Activated CD4-positive, alpha-beta memory T cell treated with anti-CD3 and anti-CD28 coated beads for 36 hours (primary cell): ENCODE data around the gene IZUMO1. TPM values are rescaled to one million over a fixed set of nuclear protein-coding genes. Genes with fewer than 3 reads are reported as not detected.
"Not testable (repeated sequence)": the region's sequence is repeated elsewhere in the genome, so short reads cannot be mapped to it uniquely, and the experiment has no call there.

Experiments used
- CTCF ChIA-PET: fragments of 350-600 bp; sonication (Branson Sonifier 250); formaldehyde crosslinking; loops from one replicate; lab custom pipeline; 2021; ENCODE audit warnings: antibody characterized with exemption, inconsistent platforms; lab: Charles Lee
- POLR2A ChIA-PET: fragments of 350-600 bp; sonication (Branson Sonifier 250); formaldehyde crosslinking; loops from one replicate; lab custom pipeline; 2021; ENCODE audit warnings: antibody characterized with exemption; lab: Charles Lee
- DNase-seq: peaks from one replicate; pipeline ENCODE4 v3.0.0-alpha.2; 2020
- H3K27ac Mint-ChIP-seq: one replicate; pipeline ENCODE4 v1.8.0; 2021; ENCODE audit warnings: mixed read lengths
- H3K27me3 Mint-ChIP-seq: one replicate; pipeline ENCODE4 v1.8.0; 2021; ENCODE audit warnings: mixed read lengths
- H3K36me3 Mint-ChIP-seq: one replicate; pipeline ENCODE4 v1.8.0; 2021; ENCODE audit warnings: mixed read lengths
- H3K4me1 Mint-ChIP-seq: one replicate; pipeline ENCODE4 v1.8.0; 2021; ENCODE audit warnings: low read depth, mixed read lengths
- H3K4me3 Mint-ChIP-seq: one replicate; pipeline ENCODE4 v1.8.0; 2021; ENCODE audit warnings: mild to moderate bottlenecking, mixed read lengths
- H3K9me3 Mint-ChIP-seq: one replicate; pipeline ENCODE4 v1.8.0; 2021; ENCODE audit warnings: mixed read lengths
- intact Hi-C: fragments of 100-400 bp; cut with micrococcal nuclease; formaldehyde crosslinking; loops from one replicate; pipeline ENCODE4 v1.15.1; 2023
- total RNA-seq, 2 experiments: library from RNA; stranded (reverse); gene quantifications; one replicate each; pipeline ENCODE4 v1.2.3, GENCODE V29; 2021

Gene IZUMO1
- total RNA-seq, 2 experiments from 2014 or later, result not detected

DNA sequence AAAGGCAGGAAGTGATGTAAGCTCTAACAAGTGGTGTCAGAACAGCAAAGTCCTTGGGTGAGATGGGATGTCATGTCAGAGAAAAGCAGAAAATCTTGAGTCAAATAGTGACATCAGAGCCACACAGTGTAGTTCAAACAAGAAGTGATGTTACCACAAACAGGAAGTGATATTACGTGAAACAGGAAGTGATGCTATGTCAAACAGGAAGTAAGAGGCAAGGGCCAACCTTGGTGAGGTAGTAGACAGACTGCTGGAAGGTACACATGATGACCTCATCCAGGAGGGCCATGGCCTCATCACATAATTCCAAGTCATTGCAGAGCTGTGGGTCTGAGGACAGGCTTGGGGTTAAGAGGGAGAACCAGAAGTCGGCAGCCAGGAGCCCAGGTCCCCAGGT is 20.2 kb downstream of the IZUMO1 start:
- Mint-ChIP-seq H3K4me3 (peak overlapping the region; percentile 13), H3K27ac (peak overlapping the region; percentile 78), H3K9me3 (peaks cover 11% of the 10 kb centered on the region), H3K4me1 (peaks cover 17% of the 10 kb centered on the region), H3K36me3 (peaks cover 14% of the 10 kb centered on the region), H3K27me3 (no peaks in the 10 kb centered on the region)
- ChIA-PET POLR2A (interaction anchor here (0.8 kb wide), 1 partner anchor 18 kb away, joined by 3 read pairs; no protein-coding TSS in a partner anchor), CTCF (interaction anchor here (4.0 kb wide), 1 partner anchor 12 kb away, joined by 23 read pairs; the partner anchor contains the start of gene RASIP1)
- intact Hi-C loops, result no loop called here
- peak; percentile 34 for DNase-seq

DNA sequence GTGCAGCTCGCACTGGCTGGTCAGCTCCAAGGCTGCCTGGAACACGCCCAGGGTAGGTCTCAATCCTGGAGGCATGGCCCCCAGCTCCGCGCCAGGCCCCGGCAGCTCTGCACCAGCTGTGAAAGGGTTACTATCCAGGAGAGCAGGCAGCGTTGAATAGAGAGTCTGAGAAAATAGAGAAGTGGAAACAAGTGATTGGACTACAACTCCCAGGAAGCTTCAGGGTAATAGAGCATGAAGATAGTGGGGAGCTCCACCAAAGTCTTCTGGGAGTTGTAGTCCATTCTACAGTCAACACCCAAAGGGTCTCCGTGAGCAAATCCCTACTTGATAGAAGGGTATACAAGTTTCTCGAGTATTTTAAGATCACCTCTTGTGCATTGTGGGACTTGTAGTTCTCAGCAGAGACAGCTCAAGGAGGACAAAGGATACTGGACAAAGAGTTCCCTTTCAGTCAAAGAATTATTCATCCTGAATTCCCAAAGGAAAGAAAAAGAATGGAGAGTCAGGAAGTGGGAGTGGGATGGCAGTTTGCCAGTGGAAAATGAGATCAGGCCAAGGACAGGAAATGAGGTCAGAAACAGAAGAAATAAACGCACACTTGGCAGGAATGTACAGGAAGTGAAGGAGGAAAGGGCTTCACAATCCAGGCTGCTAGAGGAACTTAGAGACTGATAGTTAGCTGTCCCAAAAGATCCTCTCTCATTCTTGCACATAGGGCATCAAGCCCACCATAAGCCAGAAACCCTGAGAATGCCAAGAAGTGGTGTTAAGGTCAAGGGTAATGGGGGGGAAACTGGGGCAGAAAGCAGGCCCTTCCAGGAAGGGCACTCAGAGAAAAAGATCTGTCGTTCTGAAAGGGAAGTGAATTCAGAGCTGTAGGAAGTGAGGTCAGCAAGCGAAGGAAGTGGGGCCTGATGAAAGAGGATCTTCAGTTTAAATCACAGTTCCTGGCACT is 21.6 kb downstream of the IZUMO1 start:
- ChIA-PET POLR2A (interaction anchor here (0.5 to 1.1 kb wide), 4 partner anchors 9 to 134 kb away, joined by 3 to 5 read pairs (median 3); no protein-coding TSS in a partner anchor), CTCF (interaction anchor here (1.2 to 4.0 kb wide), 6 partner anchors 11 to 111 kb away, joined by 3 to 23 read pairs (median 4); partner anchors contain the start of genes CA11, HSD17B14 and RASIP1)
- Mint-ChIP-seq H3K27ac (peak overlapping the region; percentile 85), H3K9me3 (peaks cover 11% of the 10 kb centered on the region), H3K36me3 (peaks cover 14% of the 10 kb centered on the region), H3K4me3 (peak overlapping the region; percentile 7), H3K27me3 (no peaks in the 10 kb centered on the region), H3K4me1 (peaks cover 17% of the 10 kb centered on the region)
- intact Hi-C loops, result loop anchor here (1.0 kb wide), 1 partner anchor 11 kb away; no protein-coding TSS in a partner anchor
- DNase-seq, result no peak

DNA sequence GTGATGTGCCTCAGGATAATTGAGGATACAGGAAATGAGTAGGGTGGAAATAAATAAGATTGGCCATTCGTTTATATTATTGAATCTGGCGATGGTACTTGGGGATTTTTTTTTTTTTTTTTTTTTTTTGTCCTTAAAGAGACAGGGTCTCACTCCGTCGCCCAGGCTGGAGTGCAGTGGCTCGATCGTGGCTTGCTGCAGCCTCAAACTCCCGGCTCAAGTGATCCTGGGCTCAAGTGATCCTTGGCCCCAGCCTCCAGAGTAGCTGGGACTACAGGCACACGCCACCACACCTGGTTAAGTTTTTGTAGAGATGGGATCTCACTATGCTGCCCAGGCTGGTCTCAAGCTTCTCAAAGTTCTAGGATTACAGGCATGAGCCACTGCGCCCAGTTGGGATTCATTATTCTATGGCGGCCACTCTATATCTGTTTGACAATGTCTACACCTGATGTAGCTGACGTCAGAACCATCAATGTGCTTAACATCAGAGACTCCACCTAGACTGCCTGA is 24.5 kb downstream of the IZUMO1 start:
- POLR2A ChIA-PET, result no interaction called here
- DNase-seq, result no peak
- intact Hi-C loops, result no loop called here
- Mint-ChIP-seq H3K4me1 (peaks cover 17% of the 10 kb centered on the region), H3K36me3 (peaks cover 14% of the 10 kb centered on the region), H3K9me3 (peaks cover 11% of the 10 kb centered on the region), H3K27me3 (no peaks in the 10 kb centered on the region), H3K4me3 (no peak overlapping the region), H3K27ac (peak overlapping the region; percentile 5)
- CTCF ChIA-PET, result no interaction called here

DNA sequence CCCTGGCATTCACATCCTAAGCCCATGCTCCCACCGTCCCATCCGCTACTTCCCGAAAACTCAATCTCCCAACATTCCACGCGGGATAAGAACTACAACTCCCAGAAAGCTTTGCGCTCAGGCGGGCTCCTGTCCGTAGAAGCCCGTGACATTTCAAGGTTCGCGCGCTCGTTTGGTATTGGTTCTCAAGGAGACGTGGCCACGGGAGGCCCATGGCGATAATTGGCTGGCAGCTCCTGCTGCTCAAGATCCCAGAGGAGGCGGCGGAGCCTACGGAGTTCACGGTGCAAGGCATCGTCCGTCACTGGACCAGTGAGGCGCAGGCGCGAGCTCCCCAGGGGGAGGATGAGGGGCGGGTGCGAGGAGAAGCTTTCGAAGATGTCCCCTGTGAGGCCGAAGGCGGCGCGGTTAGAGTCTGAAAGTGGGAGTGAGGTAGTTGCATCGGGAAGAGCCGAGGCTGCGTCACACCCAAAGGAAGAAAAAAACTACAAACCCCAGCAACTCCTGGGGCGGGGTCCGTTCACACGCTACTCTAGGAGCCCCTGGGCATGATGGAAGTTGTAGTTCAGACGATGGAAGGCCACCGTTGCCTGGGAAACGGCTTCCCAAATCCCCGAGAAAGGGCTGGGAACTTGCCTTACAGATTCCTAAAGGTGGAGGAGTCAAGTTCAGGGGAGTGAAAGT is 26.0 kb downstream of the IZUMO1 start:
- Mint-ChIP-seq H3K36me3 (peaks cover 7% of the 10 kb centered on the region), H3K4me1 (peaks cover 10% of the 10 kb centered on the region), H3K4me3 (peak overlapping the region; percentile 89), H3K9me3 (peaks cover 6% of the 10 kb centered on the region), H3K27me3 (no peaks in the 10 kb centered on the region), H3K27ac (peak overlapping the region; percentile 97)
- CTCF ChIA-PET, result interaction anchor here (1.0 to 1.2 kb wide), 5 partner anchors 18 to 273 kb away, joined by 3 to 6 read pairs (median 4); partner anchors contain the start of genes CA11, GYS1 and RUVBL2
- POLR2A ChIA-PET, result interaction anchor here (0.9 to 1.0 kb wide), 2 partner anchors 12 to 75 kb away, joined by 3 to 5 read pairs; no protein-coding TSS in a partner anchor
- intact Hi-C loops, result loop anchor here (2.0 kb wide), 1 partner anchor 18 kb away; no protein-coding TSS in a partner anchor
- peak; percentile 97 for DNase-seq

DNA sequence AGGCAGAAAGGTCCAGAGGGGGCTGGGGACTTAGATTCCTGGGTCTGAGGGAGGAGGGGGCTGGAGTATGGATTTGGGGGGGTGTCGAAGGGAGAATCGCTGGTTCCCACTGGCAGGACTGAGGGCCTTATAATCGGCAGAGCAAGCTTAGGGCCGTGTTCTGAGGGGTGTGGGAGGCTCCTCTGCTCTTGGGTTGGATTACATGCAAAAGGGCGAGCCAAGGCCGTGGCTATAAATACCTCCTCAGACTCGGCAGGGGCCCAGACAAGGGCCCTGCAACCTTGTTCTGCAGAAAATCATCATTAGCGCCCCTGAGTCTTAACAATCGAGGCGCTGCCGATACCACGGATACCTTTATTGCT is 26.5 kb downstream of the IZUMO1 start:
- ChIA-PET CTCF (interaction anchor here (1.1 to 1.2 kb wide), 4 partner anchors 19 to 122 kb away, joined by 3 to 6 read pairs (median 4); partner anchors contain the start of gene CA11), POLR2A (interaction anchor here (0.9 to 1.0 kb wide), 2 partner anchors 12 to 75 kb away, joined by 3 to 5 read pairs; no protein-coding TSS in a partner anchor)
- intact Hi-C loops, result loop anchor here (2.0 kb wide), 1 partner anchor 19 kb away; no protein-coding TSS in a partner anchor
- Mint-ChIP-seq H3K36me3 (peaks cover 4% of the 10 kb centered on the region), H3K27me3 (no peaks in the 10 kb centered on the region), H3K9me3 (peaks cover 3% of the 10 kb centered on the region), H3K27ac (peak overlapping the region; percentile 97), H3K4me1 (peaks cover 6% of the 10 kb centered on the region), H3K4me3 (peak overlapping the region; percentile 89)
- DNase-seq, result no peak

DNA sequence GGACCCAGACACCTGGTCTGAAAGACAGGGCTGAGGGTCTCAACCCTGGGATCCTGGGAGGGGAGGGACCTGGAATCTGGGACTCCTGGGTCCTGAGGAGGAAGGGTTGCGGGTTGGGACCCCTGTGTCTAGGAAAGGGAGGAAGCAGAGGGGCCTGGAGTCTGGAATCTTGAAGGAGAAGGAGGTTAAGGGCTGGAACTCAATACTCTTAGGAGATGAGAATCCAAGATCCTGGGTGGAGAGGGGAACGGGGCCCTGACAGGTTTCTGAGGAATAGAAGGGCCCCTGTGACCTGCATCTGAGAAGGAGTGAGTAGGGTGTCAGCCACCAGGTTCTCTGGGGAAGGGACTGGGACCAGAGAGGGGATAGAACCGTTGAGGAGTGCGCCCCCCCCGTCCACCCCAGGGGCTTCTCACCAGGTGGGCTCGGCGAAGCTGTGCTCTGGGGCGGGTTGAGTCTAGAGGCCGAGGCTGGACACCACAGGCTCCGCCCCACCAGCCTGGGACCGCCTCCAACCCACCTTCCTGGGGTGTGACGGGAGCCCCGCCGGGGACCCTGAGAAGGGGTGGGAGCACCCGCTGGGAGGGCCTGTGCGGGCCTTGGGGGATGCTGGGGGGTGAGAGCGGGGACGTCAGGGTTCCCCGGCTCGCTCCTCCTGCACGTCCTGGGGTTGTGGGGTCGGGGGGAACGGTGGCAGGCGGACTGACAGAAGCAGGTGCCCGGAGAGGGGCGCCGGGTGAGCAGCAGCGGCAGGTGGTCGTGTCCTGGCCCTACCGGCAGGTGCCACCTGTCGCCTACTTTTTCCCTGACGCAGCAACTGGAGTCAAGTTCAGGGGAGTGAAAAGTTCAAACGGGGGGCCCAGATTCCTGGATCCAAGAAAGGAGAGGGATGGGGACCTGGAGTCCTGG is 27.2 kb downstream of the IZUMO1 start, which contains the start of gene MAMSTR:
Gene MAMSTR, minus strand, starts transcription at position 463 of the 909 bp plus-strand sequence. CDS start 694 bp downstream, outside the sequence.
- no peaks in the 10 kb centered on the region for H3K9me3 Mint-ChIP-seq
- ChIA-PET CTCF (no interaction called here), POLR2A (no interaction called here)

DNA sequence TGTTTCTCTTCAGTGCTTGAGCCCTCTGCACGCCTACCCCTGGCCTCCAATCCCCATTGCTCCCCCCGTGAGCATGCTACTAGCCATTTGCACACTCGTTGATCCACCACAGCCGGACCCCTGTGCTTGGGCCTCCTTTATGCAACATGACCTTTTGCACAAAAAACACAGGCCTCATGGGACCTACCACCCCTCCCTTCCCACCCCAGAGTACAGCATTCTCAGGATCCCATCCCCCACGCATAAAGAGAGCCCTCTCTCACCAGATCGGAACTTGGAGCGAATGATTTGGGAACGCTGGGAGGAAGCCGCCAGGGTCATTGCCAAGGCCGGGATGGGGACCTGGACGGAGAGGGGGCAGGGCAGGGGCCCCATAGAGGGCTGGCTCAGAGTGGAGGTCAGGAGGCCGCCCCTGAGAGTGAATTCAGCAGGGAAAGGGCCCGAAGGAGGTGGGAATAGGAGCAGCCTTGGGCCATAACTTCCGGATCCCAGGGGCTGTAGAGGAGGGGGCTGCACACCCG is 27.9 kb downstream of the IZUMO1 start:
- ChIA-PET CTCF (no interaction called here), POLR2A (no interaction called here)
- intact Hi-C loops, result no loop called here
- no peaks in the 10 kb centered on the region for H3K9me3 Mint-ChIP-seq
- no peak overlapping the region for H3K4me3 Mint-ChIP-seq
- peaks cover 3% of the 10 kb centered on the region for H3K4me1 Mint-ChIP-seq
- H3K27me3 Mint-ChIP-seq, result no peaks in the 10 kb centered on the region
- no peak for DNase-seq
- H3K36me3 Mint-ChIP-seq, result no peaks in the 10 kb centered on the region
- H3K27ac Mint-ChIP-seq, result no peak overlapping the region

More for the DNA sequence above, 27.2 kb downstream of the IZUMO1 start, which contains the start of gene MAMSTR:
- peaks cover 3% of the 10 kb centered on the region for H3K4me1 Mint-ChIP-seq
- peak within 1 kb of the TSS; percentile 89 for H3K4me3 Mint-ChIP-seq
- intact Hi-C loops, result loop anchor here (2.0 kb wide), 1 partner anchor 19 kb away; no protein-coding TSS in a partner anchor
- H3K36me3 Mint-ChIP-seq, result no peaks in the 10 kb centered on the region
- no peak for DNase-seq
- no peaks in the 10 kb centered on the region for H3K27me3 Mint-ChIP-seq
- H3K27ac Mint-ChIP-seq, result peak within 1 kb of the TSS; percentile 97

DNA sequence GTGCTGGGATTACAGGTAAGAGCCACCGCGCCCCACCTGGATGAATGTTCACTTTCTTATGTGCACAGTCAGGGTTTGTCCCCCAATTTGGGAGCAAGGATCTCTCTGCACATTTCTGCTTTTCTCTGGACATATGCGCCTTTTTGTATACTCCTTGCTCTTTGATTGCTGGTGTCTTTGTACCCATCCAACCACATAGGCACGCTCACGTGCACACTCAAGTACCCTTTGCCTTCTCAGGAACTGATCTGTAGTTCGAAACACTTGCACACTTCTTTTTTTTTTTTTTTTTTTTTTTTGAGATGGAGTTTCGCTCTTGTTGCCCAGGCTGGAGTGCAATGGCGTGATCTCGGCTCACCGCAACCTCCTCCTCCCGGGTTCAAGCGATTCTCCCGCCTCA is 28.6 kb downstream of the IZUMO1 start:
- DNase-seq, POLR2A ChIA-PET, H3K4me1 Mint-ChIP-seq, H3K4me3 Mint-ChIP-seq, H3K27me3 Mint-ChIP-seq, CTCF ChIA-PET, H3K9me3 Mint-ChIP-seq, intact Hi-C loops, H3K36me3 Mint-ChIP-seq, H3K27ac Mint-ChIP-seq: not testable (repeated sequence)

DNA sequence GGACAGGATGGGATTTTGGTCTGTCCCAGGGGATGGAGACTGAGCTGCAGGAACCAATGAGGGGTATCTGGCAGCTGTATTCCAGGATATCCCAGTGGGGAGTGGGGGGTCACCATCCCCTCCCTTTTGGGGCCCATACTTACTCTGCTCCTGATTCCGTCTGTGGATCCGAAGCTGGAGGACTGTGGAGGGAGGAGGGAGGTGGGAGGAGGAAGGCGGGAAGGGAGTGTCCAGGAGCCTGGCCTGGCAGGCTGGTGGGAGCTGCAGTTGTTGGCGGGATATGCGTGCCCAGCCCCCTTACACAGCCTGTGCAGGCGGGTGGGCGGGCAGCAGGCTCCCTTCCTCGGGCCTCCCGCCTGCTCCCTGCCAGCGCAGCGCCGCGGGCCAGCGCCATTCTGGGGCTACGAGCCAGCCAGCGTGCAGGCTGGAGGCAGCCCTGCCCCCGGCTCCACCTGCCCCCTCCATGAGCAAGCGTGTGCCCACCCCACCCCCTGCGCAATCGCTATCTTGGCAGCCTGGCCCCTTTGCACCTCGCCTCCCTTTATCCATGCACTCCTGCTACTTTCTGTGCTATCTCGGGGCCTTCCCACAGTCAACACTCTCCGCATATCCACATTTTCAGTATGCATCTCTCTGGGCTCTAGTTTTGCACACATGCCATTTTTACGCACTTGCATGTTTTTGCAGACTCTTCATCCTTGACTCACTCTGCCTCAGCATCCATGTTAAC is 30.0 kb downstream of the IZUMO1 start:
- POLR2A ChIA-PET, result no interaction called here
- H3K4me3 Mint-ChIP-seq, result no peak overlapping the region
- intact Hi-C loops, result no loop called here

DNA sequence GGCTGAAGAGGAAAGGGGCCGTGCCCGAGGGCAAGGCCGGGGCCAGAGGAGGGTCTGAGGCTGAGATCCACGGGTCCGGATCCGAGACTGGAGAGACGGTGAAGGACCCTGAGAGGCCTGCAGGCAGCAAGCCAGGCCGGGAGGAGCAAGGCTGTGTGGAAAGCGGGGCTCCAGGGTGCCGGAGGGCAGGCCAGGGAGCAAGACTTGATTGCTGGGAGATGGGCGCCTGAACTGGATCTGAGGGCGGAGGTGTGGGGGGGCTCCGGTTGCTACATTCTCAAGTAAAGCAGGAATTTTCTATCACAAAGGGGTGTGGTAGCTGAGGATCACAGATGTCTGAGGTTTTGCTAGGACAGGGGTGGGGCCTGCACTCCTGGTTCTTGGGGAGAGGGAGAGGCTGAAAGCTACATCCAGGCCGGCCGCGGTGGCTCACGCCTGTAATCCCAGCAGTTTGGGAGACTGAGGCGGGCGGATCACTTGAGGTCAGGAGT is 31.0 kb downstream of the IZUMO1 start:
- Mint-ChIP-seq H3K4me1 (peaks cover 11% of the 10 kb centered on the region), H3K36me3 (no peaks in the 10 kb centered on the region), H3K27ac (no peak overlapping the region), H3K4me3 (peak overlapping the region; percentile 79), H3K27me3 (no peaks in the 10 kb centered on the region), H3K9me3 (peaks cover 7% of the 10 kb centered on the region)
- intact Hi-C loops, result loop anchor here (2.0 kb wide), 1 partner anchor 69 kb away; the partner anchor contains the start of gene CA11
- ChIA-PET POLR2A (no interaction called here), CTCF (interaction anchor here (1.2 to 3.8 kb wide), 2 partner anchors 40 to 41 kb away, joined by 4 to 14 read pairs; no protein-coding TSS in a partner anchor)
- no peak for DNase-seq

More for the DNA sequence above, 30.0 kb downstream of the IZUMO1 start:
- Mint-ChIP-seq H3K36me3 (no peaks in the 10 kb centered on the region), H3K4me1 (peaks cover 11% of the 10 kb centered on the region), H3K9me3 (no peaks in the 10 kb centered on the region), H3K27me3 (no peaks in the 10 kb centered on the region), H3K27ac (no peak overlapping the region)
- CTCF ChIA-PET, result interaction anchor here (1.2 kb wide), 1 partner anchor 41 kb away, joined by 4 read pairs; no protein-coding TSS in a partner anchor
- no peak for DNase-seq
